Erythroblast (primary cell): Measurements from ENCODE around the gene OR2V1.

ENCODE experiments used
- GATA1 ChIP-seq: IDR thresholded peaks from 2 replicates; pipeline ENCODE4 v1.6.1; 2011; ENCODE audit warnings: low read depth, mild to moderate bottlenecking, control low read depth, low read length, moderate library complexity
- POLR2A ChIP-seq: IDR thresholded peaks from 2 replicates; pipeline ENCODE4 v1.6.1; 2011; ENCODE audit warnings: mild to moderate bottlenecking, low read length

- TF ChIP-seq POLR2A (no peak), GATA1 (no peak)
These were observed 42.7 kb downstream of the OR2V1 start for GRCh38 chr5:181088289-181088688.
